GM12801 (cell line): ENCODE data around the gene PCMT1.

ENCODE experiments used
- TF ChIP-seq, protein P1 (sequence below): IDR thresholded peaks from one replicate; pipeline ENCODE4 v1.5.1; 2011; ENCODE audit warnings: control low read depth; ENCODE audit not compliant: insufficient read length; ENCODE audit errors: extremely low read depth

PCMT1 gene

DNA sequence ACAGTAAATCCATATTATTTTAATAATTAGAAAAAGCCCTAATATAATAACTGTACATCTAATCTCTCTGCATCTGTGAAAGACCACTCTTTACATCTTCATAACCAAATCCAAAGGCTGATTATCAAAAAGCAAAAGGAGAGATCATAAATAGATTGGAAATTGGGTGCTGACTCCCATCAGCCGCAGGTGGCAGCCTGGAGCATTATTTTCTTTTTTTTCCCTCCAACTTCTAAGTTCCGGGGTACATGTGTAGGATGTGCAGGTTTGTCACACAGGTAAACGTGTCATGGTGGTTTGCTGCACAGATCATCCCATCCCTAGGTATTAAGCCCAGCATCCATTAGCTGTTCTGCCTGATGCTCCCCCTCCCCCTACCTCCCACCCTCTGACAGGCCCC lies 84.1 kb downstream of the PCMT1 start:
- TF ChIP-seq, protein P1, sequence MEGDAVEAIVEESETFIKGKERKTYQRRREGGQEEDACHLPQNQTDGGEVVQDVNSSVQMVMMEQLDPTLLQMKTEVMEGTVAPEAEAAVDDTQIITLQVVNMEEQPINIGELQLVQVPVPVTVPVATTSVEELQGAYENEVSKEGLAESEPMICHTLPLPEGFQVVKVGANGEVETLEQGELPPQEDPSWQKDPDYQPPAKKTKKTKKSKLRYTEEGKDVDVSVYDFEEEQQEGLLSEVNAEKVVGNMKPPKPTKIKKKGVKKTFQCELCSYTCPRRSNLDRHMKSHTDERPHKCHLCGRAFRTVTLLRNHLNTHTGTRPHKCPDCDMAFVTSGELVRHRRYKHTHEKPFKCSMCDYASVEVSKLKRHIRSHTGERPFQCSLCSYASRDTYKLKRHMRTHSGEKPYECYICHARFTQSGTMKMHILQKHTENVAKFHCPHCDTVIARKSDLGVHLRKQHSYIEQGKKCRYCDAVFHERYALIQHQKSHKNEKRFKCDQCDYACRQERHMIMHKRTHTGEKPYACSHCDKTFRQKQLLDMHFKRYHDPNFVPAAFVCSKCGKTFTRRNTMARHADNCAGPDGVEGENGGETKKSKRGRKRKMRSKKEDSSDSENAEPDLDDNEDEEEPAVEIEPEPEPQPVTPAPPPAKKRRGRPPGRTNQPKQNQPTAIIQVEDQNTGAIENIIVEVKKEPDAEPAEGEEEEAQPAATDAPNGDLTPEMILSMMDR: no peak

DNA sequence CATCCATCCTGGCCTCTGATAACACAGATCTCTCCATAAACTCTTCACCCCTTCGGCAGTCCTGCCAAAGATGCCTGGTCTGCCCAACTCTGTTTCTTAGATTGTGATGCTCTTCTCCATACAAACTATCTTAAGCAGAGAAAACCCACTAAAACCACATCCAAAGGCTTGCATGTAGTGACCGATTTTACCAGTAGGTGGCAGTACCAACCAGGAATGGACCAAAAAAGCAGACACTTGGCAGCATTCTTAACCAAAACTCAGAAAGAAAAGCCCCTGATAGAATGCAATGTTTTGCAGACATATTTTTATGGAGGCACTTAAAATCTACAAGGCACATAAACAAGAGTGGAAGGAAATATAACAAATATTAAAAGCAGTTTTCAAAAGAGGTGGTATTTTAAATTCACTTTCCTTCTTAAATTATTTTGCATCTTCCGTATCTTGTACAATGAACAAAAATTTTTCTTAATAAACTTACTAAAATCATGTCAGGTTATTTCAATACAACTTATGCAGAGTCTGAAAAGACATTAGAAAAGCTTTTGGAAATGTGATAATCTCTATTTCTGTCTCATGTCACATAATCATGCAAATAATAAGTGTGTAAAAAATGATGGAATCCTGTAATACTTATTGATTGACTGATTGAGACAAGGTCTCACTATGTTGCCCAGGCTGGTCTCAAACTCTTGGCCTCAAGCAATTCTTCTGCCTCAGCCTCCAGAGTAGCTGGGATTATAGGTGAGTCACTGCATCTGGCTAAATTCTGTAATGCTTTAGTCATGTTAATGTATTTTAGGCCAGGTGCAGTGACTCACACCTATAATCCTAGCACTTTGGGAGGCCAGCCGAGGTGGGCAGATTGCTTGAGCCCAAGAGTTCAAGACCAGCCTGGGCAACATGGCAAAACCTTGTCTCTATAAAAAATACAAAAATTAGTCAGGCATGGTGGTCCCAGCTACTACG lies 85.3 kb downstream of the PCMT1 start:
- TF ChIP-seq, protein P1: no peak

DNA sequence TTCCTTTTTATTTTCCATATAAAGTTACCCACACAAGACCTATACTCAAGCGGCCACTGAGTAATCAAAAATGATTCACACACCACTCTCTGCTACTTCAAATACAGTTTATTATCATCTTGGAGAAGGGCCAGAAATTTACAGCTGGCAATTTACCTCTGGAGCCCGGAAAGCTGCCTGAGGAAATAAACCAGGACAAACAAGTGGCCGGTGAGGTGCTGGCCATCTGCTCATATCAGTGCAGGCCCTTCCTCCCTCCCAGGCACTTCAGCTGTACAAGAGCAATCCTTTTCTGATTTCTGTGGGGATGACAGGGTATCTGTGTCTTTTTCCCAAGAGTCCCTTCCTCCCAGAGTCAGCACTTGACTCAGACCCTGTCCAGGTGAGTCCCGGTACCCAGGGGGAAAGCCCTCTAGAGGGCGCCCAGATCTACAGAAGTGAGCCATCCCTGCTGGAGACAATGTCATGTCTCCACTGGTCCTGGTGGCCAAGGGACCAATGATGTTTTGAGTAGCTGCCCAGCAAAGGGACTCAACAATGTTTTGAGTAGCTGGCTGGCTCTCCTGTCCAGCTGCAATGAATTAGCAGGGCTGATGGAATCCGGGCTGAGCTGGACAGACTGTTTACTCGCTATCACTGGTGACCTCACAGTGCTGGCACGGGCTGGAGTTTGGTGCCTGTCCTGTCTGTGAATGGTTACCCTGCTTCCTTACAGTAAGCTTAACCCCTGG lies 91.0 kb downstream of the PCMT1 start:
- TF ChIP-seq, protein P1: no peak

DNA sequence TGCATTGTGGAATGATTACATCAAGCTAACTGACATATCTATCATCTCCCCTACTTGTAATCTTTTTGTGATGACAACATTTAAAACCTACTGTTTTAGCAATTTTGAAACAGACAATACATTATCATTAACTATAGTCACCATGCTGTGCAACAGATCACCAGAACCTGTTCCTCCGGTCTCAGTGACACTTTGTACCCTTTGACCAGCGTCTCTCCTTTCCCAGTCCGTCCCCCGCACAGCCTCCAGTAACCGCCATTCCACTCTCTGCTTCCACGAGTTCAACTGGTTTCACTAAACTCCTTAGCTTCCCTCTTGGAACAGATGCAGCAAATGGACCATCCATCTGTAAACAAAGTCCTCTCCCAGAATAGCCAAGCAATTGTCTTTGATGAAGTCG lies 92.8 kb downstream of the PCMT1 start:
- TF ChIP-seq, protein P1: no peak

DNA sequence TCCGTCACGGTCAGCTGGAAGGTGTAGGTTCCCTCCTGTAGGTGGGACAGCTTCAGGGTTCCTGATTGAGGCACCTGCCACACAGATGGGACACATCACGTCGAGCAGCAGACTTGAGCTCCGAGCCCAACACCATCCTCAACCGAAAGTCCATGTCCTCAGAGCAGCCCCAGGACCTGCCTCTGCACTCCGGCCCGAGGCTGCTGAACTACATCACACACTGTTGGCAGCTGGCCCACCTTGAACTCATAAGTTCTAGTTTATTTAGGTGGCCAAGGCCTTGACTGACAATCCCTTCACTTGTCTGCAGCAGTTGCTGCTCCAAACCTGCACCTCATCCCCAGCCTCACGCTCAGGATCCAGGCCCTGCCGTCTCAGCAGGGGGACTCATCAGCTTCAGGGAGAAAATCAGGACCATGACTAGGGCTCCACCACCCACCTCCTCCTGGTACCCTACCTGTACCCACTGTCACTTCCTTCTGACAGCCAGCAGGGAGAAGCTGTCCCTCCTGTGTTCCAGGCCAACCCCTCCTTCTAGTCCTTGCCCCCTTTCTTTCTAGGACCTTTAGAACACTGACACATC lies 93.6 kb downstream of the PCMT1 start:
- TF ChIP-seq, protein P1: no peak

DNA sequence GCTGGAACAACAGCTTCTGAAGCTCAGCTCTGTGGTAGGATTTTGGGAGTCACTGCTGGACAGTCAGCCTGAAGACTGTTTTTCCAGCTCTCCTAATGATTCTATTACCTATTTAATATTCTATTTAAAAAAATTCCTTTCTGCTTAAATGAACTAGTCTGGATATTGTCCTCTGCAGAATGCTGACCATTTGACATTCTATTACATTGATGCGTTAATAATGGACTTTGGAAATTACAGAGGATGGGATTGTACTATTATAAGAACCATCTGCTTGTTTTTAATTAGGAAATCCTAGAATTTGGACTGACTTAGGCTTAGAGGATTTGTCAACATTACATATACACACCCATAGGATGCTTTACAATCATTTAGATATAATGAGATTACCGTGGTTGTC lies 94.9 kb downstream of the PCMT1 start:
- TF ChIP-seq, protein P1: no peak

DNA sequence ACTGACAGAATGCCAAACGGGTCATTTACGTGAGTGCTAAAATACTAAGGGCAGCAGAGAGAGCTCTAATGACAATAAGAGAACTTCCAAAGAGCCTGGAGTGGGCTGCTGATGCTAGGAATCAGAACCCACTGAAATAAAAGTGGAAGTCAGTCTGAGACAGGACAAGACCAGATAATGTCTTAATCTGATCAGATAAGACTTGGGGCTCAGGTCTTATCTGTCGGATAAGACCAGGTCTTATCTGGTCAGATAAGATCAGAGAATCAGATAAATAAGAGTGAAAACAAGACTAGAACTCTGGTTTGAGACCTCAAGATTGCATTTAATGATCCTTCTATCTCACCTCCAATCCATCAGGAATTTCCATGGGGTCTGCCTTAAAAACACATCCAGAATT lies 96.0 kb downstream of the PCMT1 start:
- TF ChIP-seq, protein P1: no peak
